Endothelial cell of umbilical vein (primary cell): ENCODE measurements around the gene SDK2.

Experiments
- CTCF ChIP-seq, 2 donors: IDR thresholded peaks; 1 replicate in 1 of 2; 2 replicates in 1 of 2; pipeline ENCODE4 v1.5.1; 2011; ENCODE audit warnings: low read length in 2 of 2, mild to moderate bottlenecking in 2 of 2, moderate library complexity in 2 of 2, control low read depth in 1 of 2, inconsistent platforms in 1 of 2, low read depth in 1 of 2; ENCODE audit not compliant: insufficient read depth in 1 of 2; ENCODE audit errors: extremely low read depth in 1 of 2
- EZH2 ChIP-seq: IDR thresholded peaks from 2 replicates; pipeline ENCODE4 v1.6.1; 2012; ENCODE audit warnings: borderline replicate concordance, low read depth, mild to moderate bottlenecking, moderate library complexity, low read length, inconsistent platforms; ENCODE audit not compliant: severe bottlenecking
- FOS ChIP-seq: IDR thresholded peaks from 2 replicates; pipeline ENCODE4 v1.6.1; 2011; ENCODE audit warnings: mild to moderate bottlenecking, low read length, moderate library complexity, borderline replicate concordance; ENCODE audit not compliant: insufficient read depth
- GATA2 ChIP-seq: IDR thresholded peaks from 2 replicates; pipeline ENCODE4 v1.7.0; 2011; ENCODE audit warnings: low read depth, mild to moderate bottlenecking, moderate library complexity, mixed read lengths, low read length; ENCODE audit not compliant: insufficient read length, insufficient read depth
- JUN ChIP-seq: IDR thresholded peaks from 2 replicates; pipeline ENCODE4 v1.6.1; 2011; ENCODE audit warnings: borderline replicate concordance, low read depth; ENCODE audit not compliant: insufficient read length, insufficient read depth
- MAX ChIP-seq: IDR thresholded peaks from 2 replicates; pipeline ENCODE4 v1.6.1; 2011; ENCODE audit not compliant: insufficient read depth, insufficient read length
- MYC ChIP-seq: IDR thresholded peaks from one replicate; pipeline ENCODE4 v1.6.1; 2011; ENCODE audit warnings: mild to moderate bottlenecking, low read depth, low read length
- POLR2A ChIP-seq: IDR thresholded peaks from 2 replicates; pipeline ENCODE4 v1.6.1; 2012; ENCODE audit warnings: low read depth, mild to moderate bottlenecking, control low read depth, low read length
- POLR2AphosphoS5 ChIP-seq: IDR thresholded peaks from 2 replicates; pipeline ENCODE4 v1.6.1; 2012; ENCODE audit warnings: low read depth, mild to moderate bottlenecking, control low read depth, low read length, moderate library complexity; ENCODE audit not compliant: insufficient read depth

- TF ChIP-seq CTCF (IDR thresholded peaks at IDR 0.05; ENCODE audit: extremely low read depth in 1 of 2, insufficient read depth in 1 of 2, low read depth in 1 of 2, low read length in 2 of 2), result no peak
- TF ChIP-seq POLR2AphosphoS5, result no peak
- no peak for TF ChIP-seq POLR2A
- no peak for TF ChIP-seq MAX
- no peak for TF ChIP-seq JUN
- TF ChIP-seq EZH2, result no peak
- no peak for TF ChIP-seq GATA2
- TF ChIP-seq FOS, result no peak
- no peak for TF ChIP-seq MYC
Observed at GRCh38 chr17:73338566-73339197, 305.6 kb downstream of the SDK2 start.
